A549 (cell line): ENCODE results near the gene FXYD3.

ENCODE experiments used
- ATOH8 ChIP-seq: fragments of 250-450 bp; sonication (Bioruptor Pico); IDR thresholded peaks from 2 replicates; pipeline ENCODE4 v1.5.0; 2020; ENCODE audit warnings: low read depth, mild to moderate bottlenecking, moderate library complexity
- BHLHE40 ChIP-seq: IDR thresholded peaks from 2 replicates; pipeline ENCODE4 v1.6.1; 2012; ENCODE audit warnings: low read depth, low read length, inconsistent platforms
- CTCF ChIP-seq: fragments of >200 bp; sonication (Bioruptor Twin); formaldehyde crosslinking; IDR thresholded peaks from 3 replicates; pipeline ENCODE4 v1.5.1; 2016
- EP300 ChIP-seq, 2 experiments: fragments of >200 bp; sonication (Bioruptor Twin); formaldehyde crosslinking; IDR thresholded peaks; 2 replicates in 1 of 2; 3 replicates in 1 of 2; pipeline ENCODE4 v1.6.1; 2016 to 2017
- FOSL2 ChIP-seq, 2 experiments: fragments of 450-650 bp in 1 of 2; fragments of >200 bp in 1 of 2; sonication (Bioruptor Twin) in 1 of 2; formaldehyde crosslinking; IDR thresholded peaks; 2 replicates each; pipeline versions ENCODE4 v1.5.0 to v1.6.1; 2016 to 2020; ENCODE audit warnings: mild to moderate bottlenecking in 1 of 2, moderate library complexity in 1 of 2
- KDM1A ChIP-seq: fragments of 200-600 bp; sonication (generic); IDR thresholded peaks from 2 replicates; pipeline ENCODE4 v1.6.1; 2016; ENCODE audit warnings: low read depth, mild to moderate bottlenecking
- MAX ChIP-seq: IDR thresholded peaks from 2 replicates; pipeline ENCODE4 v1.6.1; 2012
- POLR2A ChIP-seq: IDR thresholded peaks from 2 replicates; pipeline ENCODE4 v1.6.1; 2012; ENCODE audit warnings: mild to moderate bottlenecking, low read length
- REST ChIP-seq: fragments of 200-600 bp; sonication (generic); IDR thresholded peaks from 2 replicates; pipeline ENCODE4 v1.6.1; 2016; ENCODE audit warnings: antibody characterized with exemption, mild to moderate bottlenecking, moderate library complexity
- SMC3 ChIP-seq: fragments of >200 bp; sonication (Bioruptor Twin); formaldehyde crosslinking; IDR thresholded peaks from 3 replicates; pipeline ENCODE4 v1.6.1; 2018; ENCODE audit warnings: inconsistent platforms

- TF ChIP-seq FOSL2 (IDR thresholded peaks at IDR 0.05) (no peak), FOSL2 (CRISPR knock-in tag; IDR thresholded peaks at IDR 0.05) (no peak), SMC3 (no peak), POLR2A (no peak), CTCF (no peak), BHLHE40 (no peak), ATOH8 (CRISPR knock-in tag) (no peak), EP300 (IDR thresholded peaks at IDR 0.05) (no peak), MAX (no peak), KDM1A (no peak), REST (no peak)
These were observed 50.8 kb downstream of the FXYD3 start for GRCh38 chr19:35166100-35167063.
